RPMI8226 (cell line): ENCODE measurements around the gene PPP1R1A.

Source experiments
- DNase-seq: peaks from one replicate; pipeline ENCODE4 v3.0.0-alpha.2; 2015

PPP1R1A gene

GRCh38 chr12:54603173-54603814 is 14.8 kb upstream of the PPP1R1A start:
- peak; percentile 80 for DNase-seq

- no peak for DNase-seq
These were observed 14.2 kb upstream of the PPP1R1A start for GRCh38 chr12:54602661-54603060.

GRCh38 chr12:54601841-54602240 is 13.4 kb upstream of the PPP1R1A start:
- DNase-seq, result peak; percentile 34

- DNase-seq, result no peak
These were observed 10.5 kb upstream of the PPP1R1A start for GRCh38 chr12:54598970-54599369.

GRCh38 chr12:54596526-54596946 is 8.1 kb upstream of the PPP1R1A start:
- peak; percentile 67 for DNase-seq

- no peak for DNase-seq
These were observed 7.0 kb upstream of the PPP1R1A start for GRCh38 chr12:54595471-54595870.

GRCh38 chr12:54593725-54594124 is 5.3 kb upstream of the PPP1R1A start:
- no peak for DNase-seq

- no peak for DNase-seq
These were observed 4.7 kb upstream of the PPP1R1A start for GRCh38 chr12:54593135-54593534.

GRCh38 chr12:54592316-54592715 is 3.9 kb upstream of the PPP1R1A start:
- DNase-seq, result peak; percentile 51

GRCh38 chr12:54590978-54591591 is 2.6 kb upstream of the PPP1R1A start:
- DNase-seq, result peak; percentile 87

GRCh38 chr12:54589964-54590363 is 1.5 kb upstream of the PPP1R1A start:
- no peak for DNase-seq

GRCh38 chr12:54588890-54589267 is 420 bp upstream of the PPP1R1A start:
- DNase-seq, result no peak

GRCh38 chr12:54587315-54587873 is 1.1 kb downstream of the PPP1R1A start:
- DNase-seq, result no peak

- DNase-seq, result no peak
These were observed 1.8 kb downstream of the PPP1R1A start for GRCh38 chr12:54586620-54587019.

GRCh38 chr12:54585243-54585642 is 3.2 kb downstream of the PPP1R1A start:
- DNase-seq, result no peak

GRCh38 chr12:54584128-54584527 is 4.3 kb downstream of the PPP1R1A start:
- DNase-seq, result no peak

- no peak for DNase-seq
These were observed 4.7 kb downstream of the PPP1R1A start for GRCh38 chr12:54583726-54584125.

- DNase-seq, result no peak
These were observed 7.0 kb downstream of the PPP1R1A start for GRCh38 chr12:54581412-54581811.

- peak; percentile 84 for DNase-seq
These were observed 8.6 kb downstream of the PPP1R1A start for GRCh38 chr12:54579696-54580333.

GRCh38 chr12:54579258-54579657 is 9.2 kb downstream of the PPP1R1A start:
- DNase-seq, result no peak

- DNase-seq, result no peak
These were observed 9.7 kb downstream of the PPP1R1A start for GRCh38 chr12:54578778-54579177.

GRCh38 chr12:54572881-54573280 is 15.6 kb downstream of the PPP1R1A start:
- no peak for DNase-seq

GRCh38 chr12:54571193-54572188 is 17.0 kb downstream of the PPP1R1A start:
- no peak for DNase-seq
